ENCODE data around the gene RPUSD1. TPM values are rescaled to one million over a fixed set of nuclear protein-coding genes. Genes with fewer than 3 reads are reported as not detected.
"Not testable (repeated sequence)": the region's sequence is repeated elsewhere in the genome, so short reads cannot be mapped to it uniquely, and the experiment has no call there.

Gene RPUSD1
- polyA plus RNA-seq, 3 donors, result 29.5 to 38.1 (median 31.5) TPM

- Mint-ChIP-seq H3K9me3 (no peaks in the 10 kb centered on the region), H3K4me1 (peaks cover 4% of the 10 kb centered on the region), H3K36me3 (no peaks in the 10 kb centered on the region), H3K27me3 (ENCODE audit: low read depth in 3 of 3) (peaks cover 0 to 1% (median 0%) of the 10 kb centered on the region in 3 donors), H3K4me3 (no peak overlapping the region), H3K27ac (no peak overlapping the region)
- Histone ChIP-seq H3K27me3 (ENCODE audit: control insufficient read depth in 2 of 2, insufficient read depth in 2 of 2, low read length in 2 of 2) (no peaks in the 10 kb centered on the region), H3K4me3 (replicated peaks in 1 of 3; ENCODE audit: low read depth in 2 of 3, low read length in 3 of 3) (no peak overlapping the region), H3K27ac (ENCODE audit: low read depth in 1 of 2, low read length in 2 of 2) (no peak overlapping the region), H3K36me3 (replicated peaks in 1 of 2; ENCODE audit: control insufficient read depth in 1 of 2, insufficient read depth in 2 of 2, low read length in 2 of 2) (no peaks in the 10 kb centered on the region), H3K4me1 (ENCODE audit: control insufficient read depth in 1 of 2, insufficient read depth in 2 of 2, low read length in 2 of 2) (peaks cover 5 to 6% of the 10 kb centered on the region in 2 donors), H2AFZ (ENCODE audit: insufficient read depth, low read depth, low read length, poor library complexity, severe bottlenecking) (no peak overlapping the region), H3K9ac (ENCODE audit: insufficient read depth, low read length, poor library complexity, severe bottlenecking) (no peak overlapping the region), H3K9me3 (replicated peaks in 1 of 2; ENCODE audit: control insufficient read depth in 1 of 2, insufficient read depth in 1 of 2, low read length in 2 of 2) (no peaks in the 10 kb centered on the region), H3K79me2 (ENCODE audit: insufficient read depth, low read length) (peaks cover under 1% of the 10 kb centered on the region), H3K4me2 (replicated peaks; ENCODE audit: extremely low read depth, low read length, poor library complexity, severe bottlenecking) (no peak overlapping the region), H4K20me1 (ENCODE audit: insufficient read depth, low read length) (no peaks in the 10 kb centered on the region)
- TF ChIP-seq, protein P1, sequence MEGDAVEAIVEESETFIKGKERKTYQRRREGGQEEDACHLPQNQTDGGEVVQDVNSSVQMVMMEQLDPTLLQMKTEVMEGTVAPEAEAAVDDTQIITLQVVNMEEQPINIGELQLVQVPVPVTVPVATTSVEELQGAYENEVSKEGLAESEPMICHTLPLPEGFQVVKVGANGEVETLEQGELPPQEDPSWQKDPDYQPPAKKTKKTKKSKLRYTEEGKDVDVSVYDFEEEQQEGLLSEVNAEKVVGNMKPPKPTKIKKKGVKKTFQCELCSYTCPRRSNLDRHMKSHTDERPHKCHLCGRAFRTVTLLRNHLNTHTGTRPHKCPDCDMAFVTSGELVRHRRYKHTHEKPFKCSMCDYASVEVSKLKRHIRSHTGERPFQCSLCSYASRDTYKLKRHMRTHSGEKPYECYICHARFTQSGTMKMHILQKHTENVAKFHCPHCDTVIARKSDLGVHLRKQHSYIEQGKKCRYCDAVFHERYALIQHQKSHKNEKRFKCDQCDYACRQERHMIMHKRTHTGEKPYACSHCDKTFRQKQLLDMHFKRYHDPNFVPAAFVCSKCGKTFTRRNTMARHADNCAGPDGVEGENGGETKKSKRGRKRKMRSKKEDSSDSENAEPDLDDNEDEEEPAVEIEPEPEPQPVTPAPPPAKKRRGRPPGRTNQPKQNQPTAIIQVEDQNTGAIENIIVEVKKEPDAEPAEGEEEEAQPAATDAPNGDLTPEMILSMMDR (IDR thresholded peaks at IDR 0.05), result peak; percentile 29
- intact Hi-C loops (cut with micrococcal nuclease), result no loop called here
- no peak for DNase-seq
- 18% methylated on average over 8 of the region's 14 CpGs for WGBS (ENCODE audit: insufficient coverage)
Measured at GRCh38 chr16:745739-746138, 42.4 kb downstream of the RPUSD1 start.

- H3K4me3 Mint-ChIP-seq, result no peak overlapping the region
- no peak overlapping the region for H3K27ac Mint-ChIP-seq
- peaks cover 0 to 2% of the 10 kb centered on the region in 2 donors for H3K36me3 ChIP-seq (replicated peaks in 1 of 2; ENCODE audit: control insufficient read depth in 1 of 2, insufficient read depth in 2 of 2, low read length in 2 of 2)
- H3K27me3 ChIP-seq (ENCODE audit: control insufficient read depth in 2 of 2, insufficient read depth in 2 of 2, low read length in 2 of 2), result no peaks in the 10 kb centered on the region
- H3K27me3 Mint-ChIP-seq (ENCODE audit: low read depth in 3 of 3), result peaks cover 0 to 1% (median 0%) of the 10 kb centered on the region in 3 donors
- no peak overlapping the region for H3K4me2 ChIP-seq (replicated peaks; ENCODE audit: extremely low read depth, low read length, poor library complexity, severe bottlenecking)
- no peak for DNase-seq
- no peak overlapping the region for H3K9ac ChIP-seq (ENCODE audit: insufficient read depth, low read length, poor library complexity, severe bottlenecking)
- no peak overlapping the region for H3K27ac ChIP-seq (ENCODE audit: low read depth in 1 of 2, low read length in 2 of 2)
- peaks cover 16% of the 10 kb centered on the region for H3K4me1 Mint-ChIP-seq
- no peaks in the 10 kb centered on the region for H3K9me3 Mint-ChIP-seq
- TF ChIP-seq, protein P1 (IDR thresholded peaks at IDR 0.05), result peak; percentile 16
- intact Hi-C loops (cut with micrococcal nuclease), result no loop called here
- peaks cover 5% of the 10 kb centered on the region for H4K20me1 ChIP-seq (ENCODE audit: insufficient read depth, low read length)
- H3K9me3 ChIP-seq (replicated peaks in 1 of 2; ENCODE audit: control insufficient read depth in 1 of 2, insufficient read depth in 1 of 2, low read length in 2 of 2), result no peaks in the 10 kb centered on the region
- 91% methylated on average over 17 of the region's 21 CpGs for WGBS (ENCODE audit: insufficient coverage)
- H3K4me3 ChIP-seq (replicated peaks in 1 of 3; ENCODE audit: low read depth in 2 of 3, low read length in 3 of 3), result no peak overlapping the region
- H3K79me2 ChIP-seq (ENCODE audit: insufficient read depth, low read length), result peaks cover 12% of the 10 kb centered on the region
- H3K36me3 Mint-ChIP-seq, result peaks cover 3 to 8% of the 10 kb centered on the region in 2 donors
- no peak overlapping the region for H2AFZ ChIP-seq (ENCODE audit: insufficient read depth, low read depth, low read length, poor library complexity, severe bottlenecking)
- H3K4me1 ChIP-seq (ENCODE audit: control insufficient read depth in 1 of 2, insufficient read depth in 2 of 2, low read length in 2 of 2), result peaks cover 14 to 17% of the 10 kb centered on the region in 2 donors
Measured at GRCh38 chr16:743794-744500, 44.2 kb downstream of the RPUSD1 start.

DNA sequence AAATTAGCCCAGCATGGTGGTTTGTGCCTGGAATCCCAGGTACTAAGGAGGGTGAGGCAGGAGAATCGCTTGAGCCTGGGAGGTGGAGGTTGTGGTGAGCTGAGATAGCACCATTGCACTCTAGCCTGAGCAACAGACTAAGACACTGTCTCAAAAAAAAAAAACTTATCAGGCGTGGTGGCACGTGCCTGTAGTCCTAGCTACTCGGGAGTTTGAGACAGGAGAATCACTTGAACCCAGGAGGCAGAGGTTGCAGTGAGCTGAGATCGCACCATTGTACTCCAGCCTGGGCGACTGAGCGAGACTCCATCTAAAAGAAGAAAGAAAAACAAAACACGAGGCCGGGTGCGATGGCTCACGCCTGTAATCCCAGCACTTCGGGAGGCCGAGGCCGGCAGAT, 45.3 kb downstream of the RPUSD1 start:
- WGBS (ENCODE audit: insufficient coverage), result 89% methylated on average over 6 of the region's 14 CpGs
- H3K9me3 Mint-ChIP-seq; H3K9ac ChIP-seq (ENCODE audit: insufficient read depth, low read length, poor library complexity, severe bottlenecking); H2AFZ ChIP-seq (ENCODE audit: insufficient read depth, low read depth, low read length, poor library complexity, severe bottlenecking); H4K20me1 ChIP-seq (ENCODE audit: insufficient read depth, low read length); H3K4me3 ChIP-seq (replicated peaks in 1 of 3; ENCODE audit: low read depth in 2 of 3, low read length in 3 of 3); DNase-seq; H3K4me2 ChIP-seq (replicated peaks; ENCODE audit: extremely low read depth, low read length, poor library complexity, severe bottlenecking); H3K27me3 Mint-ChIP-seq (ENCODE audit: low read depth in 3 of 3); H3K27ac ChIP-seq (ENCODE audit: low read depth in 1 of 2, low read length in 2 of 2); H3K27me3 ChIP-seq (ENCODE audit: control insufficient read depth in 2 of 2, insufficient read depth in 2 of 2, low read length in 2 of 2); H3K4me3 Mint-ChIP-seq; H3K36me3 ChIP-seq (replicated peaks in 1 of 2; ENCODE audit: control insufficient read depth in 1 of 2, insufficient read depth in 2 of 2, low read length in 2 of 2); H3K9me3 ChIP-seq (replicated peaks in 1 of 2; ENCODE audit: control insufficient read depth in 1 of 2, insufficient read depth in 1 of 2, low read length in 2 of 2); intact Hi-C loops (cut with micrococcal nuclease): not testable (repeated sequence)
- Mint-ChIP-seq H3K27ac (peak overlapping the region in 1 of 7 donors; percentile 57), H3K36me3 (peaks cover 5 to 17% of the 10 kb centered on the region in 2 donors), H3K4me1 (peaks cover 16% of the 10 kb centered on the region)
- Histone ChIP-seq H3K79me2 (ENCODE audit: insufficient read depth, low read length) (peaks cover 12% of the 10 kb centered on the region), H3K4me1 (ENCODE audit: control insufficient read depth in 1 of 2, insufficient read depth in 2 of 2, low read length in 2 of 2) (peaks cover 14 to 17% of the 10 kb centered on the region in 2 donors)

Measured in CD14-positive monocyte (primary cell).